Activated CD4-positive, alpha-beta T cell treated with anti-CD3 and anti-CD28 coated beads, Interleukin-2, amount 10 ng/mL, durations not matched to agents 24 days and 14 days (primary cell): ENCODE results near the gene C1QTNF6. TPM values are rescaled to one million over a fixed set of nuclear protein-coding genes. Genes with fewer than 3 reads are reported as not detected.

Experiments
- DNase-seq: peaks from one replicate; pipeline ENCODE4 v3.0.0; 2022
- H3K27ac Mint-ChIP-seq: one replicate; pipeline ENCODE4 v1.8.0; 2022; ENCODE audit warnings: mild to moderate bottlenecking, mixed read lengths
- H3K27me3 Mint-ChIP-seq: one replicate; pipeline ENCODE4 v1.8.0; 2022; ENCODE audit warnings: mixed read lengths
- H3K36me3 Mint-ChIP-seq: one replicate; pipeline ENCODE4 v1.8.0; 2022; ENCODE audit warnings: low read depth, mild to moderate bottlenecking, mixed read lengths
- H3K4me1 Mint-ChIP-seq: one replicate; pipeline ENCODE4 v1.8.0; 2021; ENCODE audit warnings: mixed read lengths
- H3K4me3 Mint-ChIP-seq: one replicate; pipeline ENCODE4 v1.8.0; 2022; ENCODE audit warnings: mild to moderate bottlenecking, moderate library complexity, mixed read lengths
- H3K9me3 Mint-ChIP-seq: one replicate; pipeline ENCODE4 v1.8.0; 2021; ENCODE audit warnings: mixed read lengths
- intact Hi-C: fragments of 100-400 bp; cut with micrococcal nuclease; formaldehyde crosslinking; loops from one replicate; pipeline ENCODE4 v1.15.1; 2023
- total RNA-seq: library from RNA; stranded (reverse); gene quantifications from 2 replicates; pipeline ENCODE4 v1.2.3, GENCODE V29; 2022

The C1QTNF6 gene
- total RNA-seq, 1 donor from 2014 or later = 6.0 TPM

DNA sequence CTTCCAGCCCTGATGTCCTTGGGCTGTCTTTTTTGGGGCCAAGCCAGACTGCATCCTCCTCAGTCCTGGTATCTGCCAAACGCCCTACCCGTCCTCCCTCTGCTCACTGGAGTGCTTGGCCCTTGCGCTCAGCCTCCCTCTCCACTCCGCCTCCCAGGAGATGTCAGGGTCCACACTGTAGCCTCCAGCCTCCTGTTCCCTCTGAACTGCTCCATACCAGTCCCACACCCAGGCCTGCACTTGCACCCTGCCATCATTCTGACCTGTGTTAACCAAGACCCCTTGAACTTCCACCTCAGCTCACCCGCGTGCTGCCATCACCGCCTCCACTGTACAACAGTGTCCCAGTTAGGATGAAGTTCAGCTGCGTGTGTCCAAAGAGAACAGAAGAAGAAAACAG lies 32.1 kb downstream of the C1QTNF6 start:
- Mint-ChIP-seq H3K4me1 (peaks cover 53% of the 10 kb centered on the region), H3K9me3 (peaks cover 4% of the 10 kb centered on the region), H3K4me3 (no peak overlapping the region), H3K27ac (peak overlapping the region; percentile 55), H3K27me3 (no peaks in the 10 kb centered on the region), H3K36me3 (peaks cover 4% of the 10 kb centered on the region)
- intact Hi-C loops = no loop called here
- DNase-seq = no peak

DNA sequence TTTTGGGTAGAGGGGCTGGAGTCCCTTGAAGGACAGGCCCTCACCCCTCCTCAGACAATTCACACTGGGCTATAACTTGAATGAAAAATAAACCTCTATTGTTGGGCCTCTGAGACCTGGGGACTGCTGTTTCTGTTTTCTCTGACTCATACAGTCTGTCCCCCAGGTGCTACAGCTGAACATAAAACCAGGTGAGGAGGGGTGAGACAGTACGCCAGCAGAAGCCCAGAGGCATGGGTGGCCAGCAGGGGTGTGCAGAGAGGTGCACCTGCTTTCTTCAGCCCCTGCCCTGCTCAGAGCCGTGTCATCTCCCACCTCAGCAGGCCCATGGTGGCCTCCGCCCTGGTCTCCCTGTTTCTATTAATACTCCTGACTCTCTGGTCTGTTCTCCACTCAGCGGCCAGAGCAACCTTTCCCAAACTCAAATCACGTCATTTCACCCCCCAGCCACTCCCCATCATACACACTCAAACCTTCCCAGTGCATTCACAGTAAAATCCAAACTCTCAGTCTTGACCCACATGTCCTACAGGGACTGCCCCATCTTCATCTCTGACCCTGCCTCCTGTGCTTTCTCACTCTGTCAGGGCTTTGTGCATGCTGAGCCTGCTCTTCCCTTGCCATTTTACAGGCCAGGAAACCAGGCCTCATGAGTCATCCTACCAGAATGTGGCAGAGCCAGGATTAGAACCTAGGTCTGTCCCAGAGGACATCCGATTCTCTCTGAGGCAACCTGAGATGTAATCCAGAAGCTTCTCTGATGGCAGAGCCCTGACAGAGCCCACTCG lies 32.9 kb downstream of the C1QTNF6 start:
- no peaks in the 10 kb centered on the region for H3K27me3 Mint-ChIP-seq
- DNase-seq = no peak
- peak overlapping the region; percentile 51 for H3K27ac Mint-ChIP-seq
- peaks cover 9% of the 10 kb centered on the region for H3K9me3 Mint-ChIP-seq
- H3K4me3 Mint-ChIP-seq = peak overlapping the region; percentile 0
- intact Hi-C loops = no loop called here
- peaks cover 56% of the 10 kb centered on the region for H3K4me1 Mint-ChIP-seq
- peaks cover 5% of the 10 kb centered on the region for H3K36me3 Mint-ChIP-seq

DNA sequence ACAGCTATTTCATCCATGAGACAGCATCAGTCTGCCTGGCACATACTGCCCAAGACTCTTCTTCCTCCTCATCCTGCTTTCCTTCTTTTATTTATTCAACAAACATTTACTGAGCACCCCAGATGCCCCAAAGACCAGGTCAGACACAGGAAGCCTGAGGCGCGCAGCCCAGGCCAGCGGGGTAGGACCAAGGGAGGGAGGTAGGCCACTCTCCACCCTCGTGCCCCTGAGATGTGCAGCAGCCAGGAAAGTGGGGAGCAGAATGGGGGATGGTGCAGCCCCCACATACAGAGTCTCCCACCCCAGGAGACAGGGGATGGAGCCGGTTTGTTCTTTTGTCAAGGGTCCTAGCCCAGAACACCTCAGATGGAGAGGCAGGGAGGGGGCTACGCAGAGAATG lies 34.1 kb downstream of the C1QTNF6 start:
- Mint-ChIP-seq H3K4me3 (no peak overlapping the region), H3K27ac (peak overlapping the region; percentile 2), H3K4me1 (peaks cover 52% of the 10 kb centered on the region), H3K36me3 (peaks cover 15% of the 10 kb centered on the region), H3K9me3 (peaks cover 9% of the 10 kb centered on the region), H3K27me3 (peaks cover 2% of the 10 kb centered on the region)
- intact Hi-C loops = no loop called here
- no peak for DNase-seq

DNA sequence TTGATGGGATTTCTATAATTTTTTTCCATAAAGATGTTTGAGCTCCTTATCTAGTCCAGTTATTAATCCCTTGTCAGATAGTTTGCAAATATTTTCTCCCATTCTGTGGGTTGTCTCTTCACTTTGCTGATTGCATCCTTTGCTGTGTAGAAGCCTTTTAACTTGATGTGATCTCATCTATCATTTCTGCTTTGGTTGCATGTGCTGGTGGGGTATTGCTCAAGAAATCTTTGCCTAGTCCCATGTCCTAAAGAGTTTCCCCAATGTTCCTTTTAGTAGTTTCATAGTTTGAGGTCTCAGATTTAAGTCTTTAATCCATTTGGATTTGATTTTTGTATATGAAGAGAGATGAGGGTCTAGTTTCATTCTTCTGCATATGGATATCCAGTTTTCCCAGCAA lies 36.6 kb downstream of the C1QTNF6 start:
- peak overlapping the region; percentile 21 for H3K27ac Mint-ChIP-seq
- H3K4me3 Mint-ChIP-seq = no peak overlapping the region
- intact Hi-C loops = loop anchor here (2.0 kb wide), 1 partner anchor 79 kb away; no protein-coding TSS in a partner anchor
- DNase-seq = no peak
- H3K4me1 Mint-ChIP-seq = peaks cover 55% of the 10 kb centered on the region
- peaks cover 2% of the 10 kb centered on the region for H3K27me3 Mint-ChIP-seq
- peaks cover 9% of the 10 kb centered on the region for H3K9me3 Mint-ChIP-seq
- peaks cover 32% of the 10 kb centered on the region for H3K36me3 Mint-ChIP-seq

DNA sequence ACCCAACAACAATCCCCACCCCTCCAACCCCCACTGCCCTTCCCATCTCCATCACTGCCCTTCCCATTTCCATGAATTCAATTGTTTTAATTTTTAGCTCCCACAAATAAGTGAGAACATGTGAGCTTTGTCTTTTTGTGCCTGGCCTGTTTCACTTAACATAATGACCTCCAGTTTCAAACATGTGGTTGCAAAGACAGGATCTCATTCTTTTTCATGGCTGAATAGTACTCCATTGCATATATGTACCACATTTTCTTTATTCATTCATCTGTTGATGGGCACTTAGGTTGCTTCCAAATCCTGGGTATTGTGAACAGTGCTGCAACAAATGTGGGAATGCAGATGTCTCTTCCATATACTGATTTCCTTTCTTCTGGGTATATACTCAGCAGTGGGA lies 37.3 kb downstream of the C1QTNF6 start:
- Mint-ChIP-seq H3K4me3 (peak overlapping the region; percentile 22), H3K4me1 (peaks cover 57% of the 10 kb centered on the region), H3K36me3 (peaks cover 39% of the 10 kb centered on the region), H3K9me3 (peaks cover 9% of the 10 kb centered on the region), H3K27me3 (peaks cover 2% of the 10 kb centered on the region), H3K27ac (peak overlapping the region; percentile 71)
- DNase-seq = no peak
- intact Hi-C loops = loop anchor here (1.0 to 2.0 kb wide), 3 partner anchors 12 to 80 kb away; no protein-coding TSS in a partner anchor

DNA sequence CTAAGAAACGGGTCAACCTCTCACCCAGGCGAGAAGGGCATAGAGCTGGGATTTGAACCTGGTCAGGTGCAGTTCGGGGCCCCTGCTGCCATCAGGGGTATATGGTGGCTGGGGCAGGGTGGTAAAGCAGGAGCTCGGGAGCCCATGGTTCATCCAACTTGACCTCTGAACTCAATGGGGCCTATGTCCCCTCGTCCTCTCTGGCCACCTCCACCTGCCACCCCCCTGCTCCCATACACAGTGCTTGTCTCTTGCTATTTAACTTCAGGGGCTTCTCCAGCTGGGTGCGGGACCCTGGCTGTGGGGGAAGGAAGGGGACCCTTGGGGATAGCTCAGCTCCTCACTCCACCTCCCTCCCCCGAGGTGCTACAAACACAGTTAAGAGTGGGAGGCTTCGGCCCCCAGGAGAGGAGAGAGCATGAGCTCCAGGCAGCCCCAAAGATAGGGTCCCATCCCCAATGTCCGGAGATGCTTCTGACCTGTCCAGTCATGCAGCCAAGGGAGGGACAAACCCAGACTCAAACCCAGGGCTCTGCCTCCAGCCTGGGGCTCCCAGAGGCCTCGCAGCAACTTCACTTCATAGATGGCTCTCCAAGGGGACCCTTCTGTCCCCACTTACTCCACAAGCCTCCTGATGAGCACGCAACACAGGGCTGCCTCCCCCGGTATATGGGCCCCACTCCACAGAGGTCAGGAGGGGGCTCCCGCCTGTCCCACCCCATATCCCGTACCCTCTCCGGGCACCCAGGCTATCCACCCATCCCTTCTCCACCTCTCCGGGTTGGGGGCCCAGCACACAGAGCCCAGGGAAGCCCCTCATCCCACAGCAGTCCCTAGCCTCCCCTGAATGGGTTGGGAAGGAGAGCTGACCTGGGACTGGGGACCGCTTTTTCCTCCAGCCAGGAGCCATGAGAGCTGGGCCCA lies 39.0 kb downstream of the C1QTNF6 start:
- Mint-ChIP-seq H3K9me3 (peaks cover 9% of the 10 kb centered on the region), H3K27me3 (peaks cover 2% of the 10 kb centered on the region), H3K4me3 (peak overlapping the region; percentile 96), H3K36me3 (peaks cover 49% of the 10 kb centered on the region), H3K27ac (peak overlapping the region; percentile 99), H3K4me1 (peaks cover 54% of the 10 kb centered on the region)
- DNase-seq = peak; percentile 68
- intact Hi-C loops = loop anchor here (1.0 to 2.0 kb wide), 3 partner anchors 10 to 70 kb away; no protein-coding TSS in a partner anchor

DNA sequence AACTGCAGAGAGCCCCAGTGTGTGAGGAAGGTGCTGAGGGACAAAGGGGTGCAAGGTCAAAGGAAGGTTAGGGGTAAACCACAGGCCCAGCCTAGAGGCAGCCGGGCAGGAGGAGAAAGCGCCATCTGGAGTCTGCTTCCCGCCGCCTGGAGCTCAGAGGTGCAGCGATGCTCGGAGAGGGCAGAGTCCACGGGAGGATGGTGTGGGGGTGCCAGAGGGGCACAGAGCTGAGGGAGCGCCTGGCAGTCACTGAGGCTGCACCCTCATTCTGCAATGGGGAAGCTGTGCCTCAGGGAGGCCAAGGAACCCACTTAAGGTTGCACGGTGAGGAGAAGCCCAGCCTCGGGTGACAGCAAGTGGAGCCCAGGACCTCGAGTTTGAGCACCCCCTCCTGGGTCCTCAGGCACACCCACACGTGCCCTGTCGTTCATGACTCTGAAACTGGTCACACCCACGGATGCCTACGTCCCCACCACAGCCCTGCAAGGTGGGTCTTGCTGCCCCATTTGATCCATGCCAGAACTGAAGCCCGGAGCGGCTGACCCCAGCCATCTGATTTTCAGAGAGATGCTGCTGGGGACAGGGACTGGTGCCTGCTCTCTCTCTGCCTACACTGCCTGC lies 39.9 kb downstream of the C1QTNF6 start:
- Mint-ChIP-seq H3K27me3 (peaks cover 2% of the 10 kb centered on the region), H3K4me1 (peaks cover 62% of the 10 kb centered on the region), H3K36me3 (peaks cover 56% of the 10 kb centered on the region), H3K4me3 (peak overlapping the region; percentile 96), H3K27ac (peak overlapping the region; percentile 99), H3K9me3 (peaks cover 9% of the 10 kb centered on the region)
- DNase-seq = peak; percentile 77
- intact Hi-C loops = loop anchor here (2.0 kb wide), 1 partner anchor 69 kb away; no protein-coding TSS in a partner anchor

DNA sequence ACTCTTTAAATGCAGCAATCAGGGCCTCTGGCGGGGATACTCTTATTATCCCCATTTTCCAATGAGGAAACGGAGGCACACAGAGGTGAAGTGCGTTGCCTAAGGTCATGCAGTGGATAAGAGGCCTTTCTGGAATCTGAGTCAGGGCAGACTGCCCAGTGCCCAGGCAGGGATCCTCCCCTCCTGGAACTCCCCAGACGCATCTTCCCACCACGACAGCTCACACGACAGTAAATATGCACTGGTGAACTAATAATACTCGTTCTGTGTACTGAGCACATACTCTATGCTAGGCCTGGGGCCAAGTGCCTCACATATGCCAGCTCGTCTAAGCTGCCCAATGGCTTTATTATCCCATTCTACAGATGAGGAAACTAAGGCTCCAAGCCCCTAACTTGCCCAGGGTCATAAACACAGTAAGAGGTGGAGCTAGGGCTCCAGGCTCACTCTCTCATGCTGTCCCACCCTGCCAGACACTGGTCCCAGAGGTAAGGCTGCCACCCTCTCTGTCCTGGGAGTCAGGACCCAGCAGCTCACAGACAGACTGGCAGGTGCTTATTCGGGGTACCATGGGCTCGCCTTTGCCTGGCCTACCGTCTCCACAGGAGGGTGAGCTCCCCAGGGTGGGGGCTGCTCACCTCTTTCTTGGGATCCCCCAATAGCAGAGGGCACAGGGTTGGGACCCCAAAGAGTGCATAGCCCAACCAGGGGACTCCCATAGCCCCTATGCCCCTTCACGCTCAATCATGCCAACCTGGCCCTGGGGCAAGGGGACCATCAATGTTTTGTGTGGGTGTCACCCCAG lies 40.7 kb downstream of the C1QTNF6 start:
- Mint-ChIP-seq H3K4me3 (peak overlapping the region; percentile 96), H3K36me3 (peaks cover 64% of the 10 kb centered on the region), H3K27ac (peak overlapping the region; percentile 99), H3K4me1 (peaks cover 67% of the 10 kb centered on the region), H3K27me3 (peaks cover 2% of the 10 kb centered on the region), H3K9me3 (peaks cover 9% of the 10 kb centered on the region)
- no peak for DNase-seq
- intact Hi-C loops = no loop called here

DNA sequence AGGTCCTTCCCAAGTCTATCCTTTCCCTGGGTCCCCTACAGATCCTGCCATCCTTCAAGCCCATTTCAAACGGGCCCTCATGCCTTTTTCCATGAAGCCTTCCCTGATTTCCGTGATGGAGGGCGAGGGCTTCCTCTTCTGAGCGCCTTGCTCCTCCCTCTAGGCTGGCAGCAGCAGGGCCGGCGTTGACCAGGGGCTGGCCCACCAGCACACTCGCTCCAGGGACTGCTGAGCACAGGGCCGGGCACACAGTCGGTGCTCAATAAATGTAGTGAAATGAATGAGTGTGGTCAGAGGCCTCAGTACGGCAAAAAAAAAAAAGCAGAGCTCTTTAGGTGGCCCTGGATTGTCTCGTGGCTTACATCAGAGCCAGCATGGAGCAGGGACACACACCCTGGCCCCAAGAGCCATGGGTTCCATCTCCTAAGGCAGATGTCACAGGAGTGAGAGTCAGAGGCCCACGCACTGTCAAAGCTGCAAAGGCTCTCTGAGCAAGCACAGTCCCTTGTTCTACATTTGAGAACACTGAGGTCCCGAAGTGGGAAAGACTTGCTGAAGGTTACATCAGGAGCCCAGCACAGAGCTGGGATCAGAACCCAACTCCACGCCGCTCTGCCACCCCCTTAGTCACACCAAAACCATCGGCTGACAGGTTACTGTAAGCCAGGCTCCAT lies 41.4 kb downstream of the C1QTNF6 start:
- Mint-ChIP-seq H3K4me1 (peaks cover 65% of the 10 kb centered on the region), H3K36me3 (peaks cover 69% of the 10 kb centered on the region)
- DNase-seq = no peak

DNA sequence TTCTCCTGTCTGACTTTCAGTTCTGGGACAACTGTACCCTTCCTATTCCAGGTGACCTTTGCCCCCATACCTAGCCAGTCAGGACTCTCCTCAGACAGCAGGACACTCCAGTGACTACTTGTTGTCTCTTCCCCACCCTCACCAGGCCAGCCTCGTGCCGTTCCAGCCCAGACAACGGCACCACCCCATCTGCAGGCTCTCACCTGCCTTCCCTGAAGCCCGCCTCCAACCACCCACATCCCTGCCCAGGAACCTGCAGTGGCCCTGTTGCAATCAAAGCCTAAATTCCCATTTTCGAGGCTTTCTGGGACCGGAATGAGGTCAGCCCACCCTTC lies 42.0 kb downstream of the C1QTNF6 start:
- peaks cover 5% of the 10 kb centered on the region for H3K9me3 Mint-ChIP-seq
- H3K27me3 Mint-ChIP-seq = peaks cover 2% of the 10 kb centered on the region
- peaks cover 68% of the 10 kb centered on the region for H3K36me3 Mint-ChIP-seq
- no peak for DNase-seq
- intact Hi-C loops = no loop called here
- H3K27ac Mint-ChIP-seq = peak overlapping the region; percentile 99
- H3K4me1 Mint-ChIP-seq = peaks cover 59% of the 10 kb centered on the region
- H3K4me3 Mint-ChIP-seq = peak overlapping the region; percentile 96

More for the DNA sequence above, 41.4 kb downstream of the C1QTNF6 start:
- peak overlapping the region; percentile 99 for H3K27ac Mint-ChIP-seq
- H3K27me3 Mint-ChIP-seq = peaks cover 2% of the 10 kb centered on the region
- peak overlapping the region; percentile 96 for H3K4me3 Mint-ChIP-seq
- peaks cover 9% of the 10 kb centered on the region for H3K9me3 Mint-ChIP-seq
- intact Hi-C loops = no loop called here

DNA sequence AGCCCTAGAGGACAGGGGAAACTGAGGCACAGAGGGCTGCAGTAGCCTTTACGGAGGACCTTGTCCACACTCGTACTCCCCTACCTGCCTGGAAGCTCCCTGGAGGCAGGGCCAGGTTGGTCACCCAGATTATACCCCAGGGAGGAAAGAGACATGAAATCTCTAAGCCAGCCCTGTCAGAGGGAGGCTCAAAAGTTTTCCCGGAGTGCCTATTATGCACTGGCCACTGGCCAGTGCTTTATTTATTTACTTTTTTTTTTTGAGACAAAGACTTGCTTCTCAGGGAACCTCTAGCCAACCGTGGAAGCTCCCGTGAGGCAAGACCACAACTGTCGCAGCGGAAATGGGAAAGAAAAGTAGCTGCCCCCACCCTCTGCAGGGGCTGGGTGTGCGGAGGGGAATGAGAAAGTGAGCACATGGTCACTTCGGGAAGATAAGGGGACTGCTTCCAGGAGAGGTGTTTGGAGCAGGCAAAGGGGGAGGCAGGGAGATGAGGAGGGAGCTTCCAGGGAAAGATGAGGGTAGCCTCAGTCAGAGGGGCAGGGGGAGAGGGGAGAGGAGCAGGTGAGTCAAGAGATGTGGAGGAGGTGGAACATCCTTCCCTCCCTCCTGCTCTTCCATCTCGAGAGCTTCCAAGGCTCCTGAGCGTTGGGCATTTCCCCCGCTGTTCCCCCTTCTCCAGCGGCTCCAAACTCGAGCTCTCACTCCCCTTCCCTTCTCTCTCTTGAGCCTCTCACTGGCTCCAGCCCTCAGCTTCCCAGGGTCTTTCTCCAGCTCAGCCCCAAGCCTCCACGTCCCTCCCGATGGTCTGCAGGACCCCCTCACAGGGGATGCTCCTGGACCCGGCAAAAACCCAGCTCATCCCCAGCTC lies 42.6 kb downstream of the C1QTNF6 start:
- Mint-ChIP-seq H3K36me3 (peaks cover 72% of the 10 kb centered on the region), H3K27me3 (peaks cover 2% of the 10 kb centered on the region), H3K9me3 (no peaks in the 10 kb centered on the region), H3K4me3 (peak overlapping the region; percentile 96), H3K4me1 (peaks cover 57% of the 10 kb centered on the region), H3K27ac (peak overlapping the region; percentile 99)
- no peak for DNase-seq
- intact Hi-C loops = no loop called here

DNA sequence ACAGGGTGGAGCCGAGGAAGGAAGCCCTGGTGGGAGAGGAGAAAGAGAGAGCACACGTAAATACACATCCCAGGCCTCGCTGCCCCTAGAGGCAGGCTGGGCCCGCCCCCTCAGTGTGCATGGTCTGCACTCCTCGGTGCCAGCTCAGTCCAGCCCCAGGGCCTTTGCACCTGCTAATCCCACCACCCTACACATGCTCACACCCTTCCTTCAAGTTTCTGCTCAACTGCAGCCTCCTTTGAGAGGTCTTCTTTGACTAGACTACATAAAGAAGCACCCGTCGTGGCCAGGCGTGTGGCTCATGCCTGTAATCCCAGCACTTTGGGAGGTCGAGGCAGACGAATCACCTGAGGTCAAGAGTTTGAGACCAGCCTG lies 43.9 kb downstream of the C1QTNF6 start:
- H3K36me3 Mint-ChIP-seq = peaks cover 73% of the 10 kb centered on the region
- intact Hi-C loops = no loop called here
- no peak overlapping the region for H3K4me3 Mint-ChIP-seq
- peaks cover 59% of the 10 kb centered on the region for H3K4me1 Mint-ChIP-seq
- peak overlapping the region; percentile 99 for H3K27ac Mint-ChIP-seq
- H3K27me3 Mint-ChIP-seq = no peaks in the 10 kb centered on the region
- H3K9me3 Mint-ChIP-seq = no peaks in the 10 kb centered on the region
- no peak for DNase-seq
